Neutrophil (primary cell): ENCODE measurements around the gene TTLL13.

ENCODE experiments used
- H3K27ac ChIP-seq: fragments of 200-600 bp; sonication (generic); 2 replicates; pipeline ENCODE4 v1.5.1; 2016; ENCODE audit warnings: mild to moderate bottlenecking, moderate library complexity
- H3K27me3 ChIP-seq: fragments of 200-600 bp; sonication (generic); 2 replicates; pipeline ENCODE4 v1.6.0; 2016; ENCODE audit warnings: mild to moderate bottlenecking
- H3K36me3 ChIP-seq: fragments of 200-600 bp; sonication (generic); 2 replicates; pipeline ENCODE4 v1.5.1; 2017
- H3K4me1 ChIP-seq, 2 experiments: fragments of 200-600 bp in 1 of 2; sonication (generic) in 1 of 2; 1 replicate in 1 of 2; 2 replicates in 1 of 2; pipeline versions ENCODE4 v1.5.1 to v1.6.1; 2013 to 2016; ENCODE audit warnings: low read depth in 1 of 2, low read length in 1 of 2, mild to moderate bottlenecking in 1 of 2, moderate library complexity in 1 of 2; ENCODE audit not compliant: control insufficient read depth in 1 of 2, insufficient read depth in 1 of 2
- H3K4me3 ChIP-seq, 2 experiments: fragments of 200-600 bp in 1 of 2; sonication (generic) in 1 of 2; 1 replicate in 1 of 2; 2 replicates in 1 of 2; pipeline ENCODE4 v1.5.1; 2013 to 2016; ENCODE audit warnings: low read depth in 1 of 2, low read length in 1 of 2, mild to moderate bottlenecking in 1 of 2, moderate library complexity in 1 of 2
- H3K9me3 ChIP-seq: fragments of 200-600 bp; sonication (generic); 2 replicates; pipeline ENCODE4 v1.5.1; 2016
- TF ChIP-seq, protein P1 (sequence below): fragments of 200-600 bp; sonication (generic); IDR thresholded peaks from 2 replicates; pipeline ENCODE4 v1.5.1; 2016; ENCODE audit warnings: antibody characterized with exemption

The TTLL13 gene, protein sequence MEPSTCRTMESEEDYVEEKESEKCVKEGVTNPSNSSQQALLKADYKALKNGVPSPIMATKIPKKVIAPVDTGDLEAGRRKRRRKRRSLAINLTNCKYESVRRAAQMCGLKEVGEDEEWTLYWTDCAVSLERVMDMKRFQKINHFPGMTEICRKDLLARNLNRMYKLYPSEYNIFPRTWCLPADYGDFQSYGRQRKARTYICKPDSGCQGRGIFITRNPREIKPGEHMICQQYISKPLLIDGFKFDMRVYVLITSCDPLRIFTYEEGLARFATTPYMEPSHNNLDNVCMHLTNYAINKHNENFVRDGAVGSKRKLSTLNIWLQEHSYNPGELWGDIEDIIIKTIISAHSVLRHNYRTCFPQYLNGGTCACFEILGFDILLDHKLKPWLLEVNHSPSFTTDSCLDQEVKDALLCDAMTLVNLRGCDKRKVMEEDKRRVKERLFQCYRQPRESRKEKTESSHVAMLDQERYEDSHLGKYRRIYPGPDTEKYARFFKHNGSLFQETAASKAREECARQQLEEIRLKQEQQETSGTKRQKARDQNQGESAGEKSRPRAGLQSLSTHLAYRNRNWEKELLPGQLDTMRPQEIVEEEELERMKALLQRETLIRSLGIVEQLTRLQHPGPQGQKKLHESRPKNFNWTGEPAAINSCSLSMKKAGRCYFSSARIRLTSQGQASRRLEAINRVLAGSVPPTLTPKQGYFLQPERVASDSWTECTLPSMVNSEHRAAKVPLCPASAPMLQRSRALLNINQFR

DNA sequence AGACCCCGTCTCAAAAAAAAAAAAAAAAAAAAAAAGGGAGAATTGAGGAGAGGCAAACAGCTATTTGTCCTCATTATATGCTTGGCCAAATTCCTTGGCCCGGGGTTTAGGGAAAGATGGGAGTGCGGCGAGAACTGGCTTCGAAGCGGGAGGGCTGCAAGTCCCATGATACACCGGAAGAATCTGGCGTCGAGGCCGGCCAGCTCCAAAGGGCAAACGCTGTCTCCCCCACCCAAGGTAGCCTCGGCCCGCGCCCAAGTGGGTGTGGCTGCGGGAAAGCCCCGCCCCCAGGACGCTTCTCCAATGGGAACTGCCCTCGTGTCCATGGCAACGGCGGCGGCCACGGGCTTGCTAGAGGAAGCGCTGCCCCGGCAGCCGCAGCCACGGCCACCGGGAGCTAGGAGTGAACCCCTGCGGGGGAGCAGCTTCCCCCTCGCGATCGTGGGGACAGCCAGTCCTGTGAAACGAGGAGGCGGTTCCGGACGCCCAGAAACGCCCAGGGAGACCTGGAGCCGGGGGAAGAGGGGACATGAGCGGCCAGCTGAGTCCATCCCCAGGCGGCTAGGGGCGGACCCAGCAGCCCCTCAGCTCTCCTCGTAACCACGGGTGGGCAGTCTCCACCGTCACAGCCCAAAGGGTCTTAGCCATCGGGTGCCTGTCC lies at the start of gene TTLL13:
Gene TTLL13 (plus strand): TSS at position 354 of the 661 bp plus-strand sequence. CDS start 1,075 bp downstream, outside the sequence.
- Histone ChIP-seq H3K9me3 (no peaks in the 10 kb centered on the region), H3K4me1 (peaks cover 4 to 10% of the 10 kb centered on the region in 2 experiments), H3K4me3 (peak within 1 kb of the TSS; percentile 49 to 60), H3K27ac (no peak within 1 kb of the TSS), H3K36me3 (no peaks in the 10 kb centered on the region), H3K27me3 (peaks cover 14% of the 10 kb centered on the region)
- TF ChIP-seq, protein P1, sequence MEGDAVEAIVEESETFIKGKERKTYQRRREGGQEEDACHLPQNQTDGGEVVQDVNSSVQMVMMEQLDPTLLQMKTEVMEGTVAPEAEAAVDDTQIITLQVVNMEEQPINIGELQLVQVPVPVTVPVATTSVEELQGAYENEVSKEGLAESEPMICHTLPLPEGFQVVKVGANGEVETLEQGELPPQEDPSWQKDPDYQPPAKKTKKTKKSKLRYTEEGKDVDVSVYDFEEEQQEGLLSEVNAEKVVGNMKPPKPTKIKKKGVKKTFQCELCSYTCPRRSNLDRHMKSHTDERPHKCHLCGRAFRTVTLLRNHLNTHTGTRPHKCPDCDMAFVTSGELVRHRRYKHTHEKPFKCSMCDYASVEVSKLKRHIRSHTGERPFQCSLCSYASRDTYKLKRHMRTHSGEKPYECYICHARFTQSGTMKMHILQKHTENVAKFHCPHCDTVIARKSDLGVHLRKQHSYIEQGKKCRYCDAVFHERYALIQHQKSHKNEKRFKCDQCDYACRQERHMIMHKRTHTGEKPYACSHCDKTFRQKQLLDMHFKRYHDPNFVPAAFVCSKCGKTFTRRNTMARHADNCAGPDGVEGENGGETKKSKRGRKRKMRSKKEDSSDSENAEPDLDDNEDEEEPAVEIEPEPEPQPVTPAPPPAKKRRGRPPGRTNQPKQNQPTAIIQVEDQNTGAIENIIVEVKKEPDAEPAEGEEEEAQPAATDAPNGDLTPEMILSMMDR: no peak

DNA sequence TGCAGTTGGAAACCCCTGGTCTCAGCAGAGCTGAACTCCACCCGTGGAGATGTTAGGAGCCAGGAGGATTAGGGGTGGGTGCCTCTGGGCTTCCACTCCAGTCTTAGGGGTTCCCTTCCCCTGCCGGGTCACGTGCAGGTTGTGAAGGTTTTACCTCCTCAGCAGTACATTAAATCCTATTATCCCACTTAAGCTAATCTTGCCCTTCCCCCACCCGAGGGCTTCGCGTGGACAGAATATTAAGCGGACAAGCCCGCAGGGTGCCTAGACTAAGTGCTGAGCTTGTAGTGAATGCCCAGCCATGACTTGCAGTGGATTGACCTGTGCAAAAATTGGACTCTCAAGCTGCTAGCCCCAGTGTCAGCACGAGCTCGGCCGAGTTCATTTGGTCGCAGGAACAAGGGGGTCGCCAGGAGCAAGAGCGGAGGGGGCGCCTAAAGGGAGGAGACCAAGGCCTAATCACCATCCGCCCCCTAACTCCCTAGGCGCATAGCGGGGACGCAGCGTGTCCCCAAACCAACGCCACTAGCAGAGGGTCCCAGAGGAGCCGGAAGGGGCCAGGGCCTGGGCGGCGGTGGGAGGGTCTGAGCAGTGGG lies 48.7 kb upstream of the TTLL13 start:
- Histone ChIP-seq H3K27me3 (peaks cover 7% of the 10 kb centered on the region), H3K27ac (peak overlapping the region; percentile 82), H3K36me3 (peaks cover 40% of the 10 kb centered on the region), H3K9me3 (no peaks in the 10 kb centered on the region), H3K4me1 (peaks cover 68 to 74% of the 10 kb centered on the region in 2 experiments), H3K4me3 (peak overlapping the region; percentile 72)
- TF ChIP-seq, protein P1: no peak

DNA sequence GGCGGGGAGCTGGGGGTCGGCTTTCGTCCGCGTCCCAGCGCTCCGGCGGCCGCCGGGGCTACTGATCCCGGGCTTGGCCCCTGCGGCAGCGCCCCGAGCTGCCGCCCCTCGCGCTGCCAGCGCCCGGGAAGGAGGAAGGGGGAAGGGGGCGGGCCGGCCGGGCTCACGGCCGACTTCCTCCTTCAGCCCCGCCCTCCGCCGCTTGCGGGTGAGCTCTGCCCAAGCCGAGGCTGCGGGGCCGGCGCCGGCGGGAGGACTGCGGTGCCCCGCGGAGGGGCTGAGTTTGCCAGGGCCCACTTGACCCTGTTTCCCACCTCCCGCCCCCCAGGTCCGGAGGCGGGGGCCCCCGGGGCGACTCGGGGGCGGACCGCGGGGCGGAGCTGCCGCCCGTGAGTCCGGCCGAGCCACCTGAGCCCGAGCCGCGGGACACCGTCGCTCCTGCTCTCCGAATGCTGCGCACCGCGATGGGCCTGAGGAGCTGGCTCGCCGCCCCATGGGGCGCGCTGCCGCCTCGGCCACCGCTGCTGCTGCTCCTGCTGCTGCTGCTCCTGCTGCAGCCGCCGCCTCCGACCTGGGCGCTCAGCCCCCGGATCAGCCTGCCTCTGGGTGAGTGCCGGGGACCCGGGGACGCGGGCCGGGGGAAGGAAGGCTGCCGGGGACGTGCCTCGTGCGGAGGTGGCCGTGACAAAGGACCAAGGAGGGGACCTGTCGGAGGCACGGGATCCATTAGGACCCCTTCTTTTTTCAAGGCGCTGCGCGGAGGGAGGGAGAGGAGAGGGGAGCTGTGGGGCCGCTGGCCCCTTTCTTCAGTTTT lies 48.0 kb upstream of the TTLL13 start, which contains the start of gene SEMA4B:
Gene SEMA4B (plus strand): TSS at position 201 of the 814 bp plus-strand sequence. CDS start 249 bp downstream, at position 450.
- Histone ChIP-seq H3K9me3 (no peaks in the 10 kb centered on the region), H3K4me3 (peak within 1 kb of the TSS; percentile 72), H3K27ac (peak within 1 kb of the TSS; percentile 82), H3K27me3 (peaks cover 7% of the 10 kb centered on the region), H3K4me1 (peaks cover 70 to 78% of the 10 kb centered on the region in 2 experiments), H3K36me3 (peaks cover 47% of the 10 kb centered on the region)
- TF ChIP-seq, protein P1: peak; percentile 36

DNA sequence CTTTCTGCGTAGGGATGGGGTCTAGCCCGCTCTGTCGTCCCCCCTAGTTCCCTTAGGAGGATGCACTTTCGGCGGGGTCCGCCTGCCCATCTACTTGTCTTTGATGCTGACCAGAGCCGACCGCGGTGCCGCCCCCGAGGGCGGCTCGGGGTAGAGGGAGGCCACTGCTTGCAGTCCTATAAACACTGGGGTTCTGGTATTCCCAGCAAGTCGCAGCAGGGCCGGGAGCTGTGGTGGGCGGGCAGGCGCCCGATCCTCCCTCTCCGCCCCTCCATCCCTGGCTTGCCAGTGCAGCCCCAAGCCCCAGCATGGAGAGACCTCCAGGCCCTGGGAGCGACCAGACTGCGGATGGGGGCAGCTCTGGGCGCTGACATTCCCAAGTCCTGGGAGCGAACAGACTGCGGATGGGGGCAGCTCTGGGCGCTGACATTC lies 47.4 kb upstream of the TTLL13 start:
- Histone ChIP-seq H3K27ac (peak overlapping the region; percentile 82), H3K27me3 (peaks cover 7% of the 10 kb centered on the region), H3K4me1 (peaks cover 77 to 82% of the 10 kb centered on the region in 2 experiments), H3K36me3 (peaks cover 54% of the 10 kb centered on the region), H3K4me3 (peak overlapping the region; percentile 72), H3K9me3 (no peaks in the 10 kb centered on the region)
- TF ChIP-seq, protein P1: no peak
